DMS79 treated with DMSO at 0.1 percent for 48 hours (cell line): Measurements from ENCODE around the gene HDGFL2.
"Not testable (repeated sequence)": the region's sequence is repeated elsewhere in the genome, so short reads cannot be mapped to it uniquely, and the experiment has no call there.

ENCODE experiments used
- DNase-seq: peaks from one replicate; lab custom pipeline; 2025; lab: John Stamatoyannopoulos, UW

The HDGFL2 gene

DNA sequence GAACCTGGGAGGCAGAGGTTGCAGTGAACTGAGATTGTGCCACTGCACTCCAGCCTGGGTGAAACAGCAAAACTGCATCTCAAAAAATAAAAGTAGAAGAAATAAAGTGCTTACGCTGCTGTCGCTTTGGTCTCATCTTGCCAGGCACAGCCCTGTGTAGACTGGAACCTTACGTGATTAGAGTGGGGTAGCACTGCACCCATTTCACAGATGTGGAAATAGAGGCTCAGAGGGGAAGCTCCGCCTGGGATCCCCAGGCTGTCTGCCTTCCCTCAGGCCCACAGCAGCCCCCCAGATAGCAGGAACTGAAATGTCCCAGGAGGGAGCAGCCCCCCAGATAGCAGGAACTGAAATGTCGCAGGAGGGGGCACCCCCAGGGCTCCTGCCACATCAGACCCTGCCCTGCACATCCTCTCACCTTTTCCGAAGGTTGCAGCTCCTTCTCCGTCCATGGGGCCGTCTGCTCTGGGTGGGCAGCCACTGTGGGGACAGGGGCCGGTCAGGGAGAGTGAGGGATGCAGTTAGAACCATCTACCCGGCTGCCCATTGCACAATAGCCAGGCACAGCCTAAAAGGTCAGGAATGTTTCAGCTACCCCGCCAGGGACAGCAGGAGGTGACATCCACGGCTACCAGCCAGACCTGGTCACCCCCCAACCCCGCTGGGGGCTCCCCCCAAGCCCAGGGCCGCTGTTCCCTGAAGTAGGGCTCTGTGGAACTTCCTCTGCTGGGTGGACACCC, 44.3 kb downstream of the HDGFL2 start:
- no peak for DNase-seq

GRCh38 chr19:4516939-4517300, 44.8 kb downstream of the HDGFL2 start:
- no peak for DNase-seq

DNA sequence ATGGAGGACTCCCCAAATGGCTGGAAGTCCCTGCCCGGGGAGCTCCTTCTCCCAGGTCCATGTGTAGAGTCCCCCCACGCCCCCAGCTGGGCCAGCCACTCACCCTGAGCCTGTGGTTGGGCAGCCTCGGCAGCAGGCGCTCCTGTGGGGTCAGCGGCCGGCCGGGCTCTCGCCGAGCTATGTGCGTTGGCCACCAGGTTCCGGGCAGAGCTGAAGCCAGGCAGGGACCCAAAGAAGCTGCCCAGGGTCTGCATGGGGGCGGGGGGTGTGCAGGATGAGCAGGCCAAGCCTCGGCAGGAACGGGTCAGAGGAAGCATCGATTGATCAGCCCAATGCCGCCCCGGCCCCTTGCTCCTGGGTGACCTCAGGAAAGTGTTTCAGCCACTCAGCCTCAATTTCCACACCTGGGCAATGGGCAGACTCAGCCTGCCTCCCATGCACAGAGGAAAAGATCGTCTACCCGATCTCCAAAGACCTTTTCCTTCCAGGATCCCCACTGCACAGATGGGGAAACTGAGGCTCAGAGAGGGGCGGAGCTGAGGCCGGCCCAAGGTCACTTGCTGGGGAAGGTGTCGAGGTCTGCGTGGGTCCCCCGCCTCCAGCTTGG, 45.5 kb downstream of the HDGFL2 start:
- no peak for DNase-seq

GRCh38 chr19:4518345-4519171, 46.5 kb downstream of the HDGFL2 start, which contains the start of gene PLIN4:
Gene PLIN4 (minus strand): TSS chr19:4518486. CDS start chr19:4518272, 214 bp downstream.
- no peak for DNase-seq

DNA sequence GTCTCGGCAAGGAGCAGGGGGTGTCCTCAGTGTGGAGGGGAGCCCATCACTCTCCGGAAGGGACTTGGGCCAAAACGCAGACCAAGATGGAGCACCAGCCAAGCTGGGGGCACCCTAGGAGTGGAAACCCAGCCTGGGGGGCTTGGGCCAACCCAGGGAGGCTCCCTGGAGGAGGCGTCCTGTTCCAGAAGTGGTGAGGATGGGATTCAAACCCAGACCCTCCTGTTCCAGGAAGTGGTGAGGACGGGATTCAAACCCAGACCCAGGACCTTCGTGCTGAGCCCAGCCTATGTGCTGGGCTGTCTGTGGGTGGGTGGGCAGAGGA, 47.0 kb downstream of the HDGFL2 start:
- no peak for DNase-seq

DNA sequence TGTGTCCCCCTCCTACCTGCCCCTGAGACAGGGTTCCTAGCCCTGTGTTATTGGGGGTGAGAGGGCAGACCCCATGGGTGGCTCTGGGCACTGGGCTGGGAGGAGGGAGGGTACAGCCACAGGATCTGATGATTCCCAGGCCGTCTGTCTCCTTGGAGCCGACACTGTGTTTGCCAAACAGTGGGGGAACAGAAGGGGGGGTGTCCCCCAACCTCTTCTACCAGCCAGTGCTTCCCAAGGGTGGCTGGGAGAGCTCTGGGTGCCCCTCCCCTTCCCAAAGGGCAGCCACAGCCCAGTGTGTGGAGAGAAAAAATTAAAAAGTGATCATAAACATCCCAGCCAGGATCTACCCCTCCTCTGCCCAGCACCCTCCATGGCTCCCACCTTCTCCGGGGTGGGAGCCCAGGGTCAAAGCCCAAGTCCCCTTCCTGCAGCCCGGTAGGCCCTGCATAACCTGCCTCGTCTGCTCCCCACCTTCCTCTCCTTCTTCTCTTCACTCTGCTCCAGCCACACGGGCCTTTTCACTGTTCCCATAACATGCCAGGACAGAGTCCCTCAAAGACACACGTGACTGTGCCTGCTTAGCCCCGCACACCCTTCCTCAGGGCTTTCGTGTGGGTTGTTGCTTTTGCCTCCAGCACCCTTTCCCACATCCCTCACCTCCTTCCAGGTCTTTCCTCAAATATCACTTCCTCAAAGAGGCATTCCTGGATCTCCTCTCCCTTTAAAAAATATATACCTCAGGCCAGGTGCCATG, 47.6 kb downstream of the HDGFL2 start:
- no peak for DNase-seq

GRCh38 chr19:4521170-4521887, 49.2 kb downstream of the HDGFL2 start:
- no peak for DNase-seq

DNA sequence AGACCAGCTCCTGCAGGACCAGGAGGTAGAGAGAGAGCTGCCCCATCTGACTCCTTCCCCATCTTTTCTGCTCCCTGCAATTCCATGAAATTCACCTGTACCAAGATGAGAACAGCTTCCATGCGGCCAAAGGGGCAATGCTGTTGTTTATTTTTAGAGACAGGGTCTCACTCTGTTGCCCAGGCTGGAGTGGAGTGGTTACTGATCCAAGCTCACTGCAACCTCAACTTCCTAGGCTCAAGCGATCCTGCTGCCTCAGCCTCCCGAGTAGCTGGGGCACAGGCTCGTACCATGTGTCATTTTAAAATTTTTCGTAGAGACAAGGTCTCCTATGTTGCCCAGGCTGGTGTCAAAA, 49.8 kb downstream of the HDGFL2 start:
- DNase-seq = no peak

DNA sequence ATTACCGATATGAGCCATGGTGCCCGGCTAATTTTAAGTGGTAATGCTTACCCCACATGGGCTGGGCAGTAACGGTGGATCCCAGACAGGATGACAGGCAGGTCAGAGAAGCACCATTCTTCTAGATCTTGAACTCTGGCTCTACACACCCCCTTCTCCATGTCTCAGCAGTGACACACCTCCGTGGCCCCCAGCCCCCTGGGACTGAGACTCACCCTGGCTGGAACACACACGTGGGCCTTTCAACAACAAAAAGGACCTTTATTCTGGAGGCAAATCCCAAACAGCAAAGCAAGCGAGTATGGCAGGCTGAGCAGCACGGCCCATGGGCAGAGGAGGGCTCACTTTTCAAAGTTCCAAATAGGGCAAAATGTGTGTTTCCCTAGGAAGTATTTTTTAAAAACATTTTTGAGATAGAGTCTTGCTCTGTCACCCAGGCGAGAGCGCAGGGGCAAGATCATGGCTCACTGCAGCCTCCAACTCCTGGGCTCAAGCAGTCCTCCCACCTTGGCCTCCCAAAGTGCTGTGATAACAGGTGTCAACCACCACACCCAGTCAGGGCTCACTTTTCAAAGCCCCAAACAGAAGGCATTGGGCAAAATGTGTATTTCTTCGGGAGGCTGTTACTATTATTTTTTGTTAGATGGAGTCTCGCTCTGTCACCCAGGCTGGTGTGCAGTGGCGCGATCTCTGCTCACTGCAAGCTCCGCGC, 50.4 kb downstream of the HDGFL2 start:
- no peak for DNase-seq

GRCh38 chr19:4523306-4524110, 51.4 kb downstream of the HDGFL2 start:
- no peak for DNase-seq

GRCh38 chr19:4524808-4525562, 52.9 kb downstream of the HDGFL2 start:
- DNase-seq = no peak

DNA sequence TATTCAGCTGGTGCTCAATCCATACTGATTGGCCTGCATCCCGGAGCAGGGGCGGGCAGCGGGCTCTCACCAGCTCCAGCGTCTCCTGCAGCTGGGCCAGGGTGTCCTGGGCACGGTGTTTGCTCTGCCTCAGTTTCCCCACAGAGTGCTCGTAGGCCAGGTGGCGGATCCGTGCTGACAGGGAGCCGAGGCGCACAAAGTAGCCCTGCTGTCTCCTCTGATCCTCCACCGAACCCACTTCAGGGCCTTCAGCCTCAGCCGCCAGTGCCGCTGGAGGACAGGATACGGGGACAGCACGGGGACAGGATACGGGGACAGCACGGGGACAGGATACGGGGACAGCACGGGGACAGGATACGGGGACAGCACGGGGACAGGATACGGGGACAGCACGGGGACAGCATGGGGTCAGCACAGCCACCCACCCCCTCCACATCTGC, 53.5 kb downstream of the HDGFL2 start:
- no peak for DNase-seq

- not testable (repeated sequence) for DNase-seq
Measured at GRCh38 chr19:4527377-4527776, 55.3 kb downstream of the HDGFL2 start.

DNA sequence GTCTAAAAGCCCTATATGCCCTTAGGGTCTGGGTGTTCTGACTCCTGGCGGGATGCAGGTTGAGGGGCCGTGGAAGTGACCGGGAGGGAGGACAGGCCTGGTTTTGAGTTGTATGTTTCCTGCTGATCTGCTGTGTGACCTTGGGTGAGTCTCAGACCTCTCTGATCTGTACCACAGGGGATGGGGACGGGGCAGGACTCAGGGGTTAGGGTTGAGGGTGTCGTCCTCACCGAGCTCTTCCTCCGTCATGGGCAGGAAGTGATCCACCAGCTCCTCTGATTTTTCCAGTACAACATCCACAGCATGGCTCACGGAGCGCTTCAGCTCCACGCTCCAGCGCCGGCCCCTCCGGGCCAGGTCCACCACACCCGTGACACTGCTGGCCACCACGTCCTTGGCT, 56.7 kb downstream of the HDGFL2 start:
- DNase-seq = no peak

- DNase-seq = no peak
Measured at GRCh38 chr19:4529924-4530522, 57.9 kb downstream of the HDGFL2 start.

- DNase-seq = peak; percentile 6
Measured at GRCh38 chr19:4531562-4532165, 59.6 kb downstream of the HDGFL2 start.

DNA sequence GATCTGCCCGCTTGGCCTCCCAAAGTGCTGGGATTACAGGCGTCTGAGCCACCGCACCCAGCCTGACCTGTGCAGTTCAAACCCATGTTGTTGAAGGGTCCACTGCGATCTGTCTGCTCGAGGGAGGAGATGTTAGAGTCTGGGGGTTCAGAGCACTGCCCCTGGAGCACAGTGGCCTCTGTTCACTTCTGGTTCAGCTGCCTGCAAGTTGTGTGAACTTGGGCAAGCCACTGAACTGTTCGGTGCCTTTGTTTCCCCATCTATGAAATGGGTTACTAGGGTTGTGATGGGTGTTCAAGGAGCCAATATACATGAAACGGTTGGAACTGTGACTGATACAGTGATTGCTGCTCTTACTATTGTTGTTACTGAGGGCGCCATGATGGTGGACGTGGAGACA, 61.2 kb downstream of the HDGFL2 start:
- DNase-seq = no peak

DNA sequence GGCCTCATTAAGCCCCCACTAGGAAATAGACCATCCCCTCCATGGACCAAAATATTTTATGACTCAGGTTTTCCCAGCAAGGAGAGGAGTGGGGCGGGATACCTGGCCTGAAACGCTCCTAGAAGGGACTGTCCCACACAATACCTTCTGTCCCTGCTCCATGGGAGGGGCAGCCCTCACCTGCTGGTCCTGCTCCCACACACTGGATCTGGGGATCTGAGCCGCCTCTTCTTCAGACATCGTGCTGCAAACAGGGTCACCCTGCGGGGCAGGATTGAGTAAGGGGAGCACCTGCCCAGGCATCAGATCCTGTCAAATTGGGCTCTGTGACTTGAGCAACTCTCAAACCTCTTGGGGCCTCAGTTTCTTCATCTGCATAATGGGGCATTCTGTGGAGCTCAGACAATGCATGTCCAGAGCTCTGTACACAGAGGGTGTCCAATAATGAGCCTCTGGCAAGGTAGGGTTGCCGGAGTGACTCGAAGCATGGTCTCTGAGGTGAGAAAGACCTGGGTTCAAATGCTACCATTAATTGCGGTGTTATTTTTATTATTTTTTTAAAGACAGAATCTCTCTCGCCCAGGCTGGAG, 61.8 kb downstream of the HDGFL2 start:
- DNase-seq = no peak
